Activated CD8-positive, alpha-beta memory T cell treated with anti-CD3 and anti-CD28 coated beads for 1 hour (primary cell): ENCODE measurements around the gene BRSK1.
A peak's percentile ranks its signal among the peaks of the same experiment; 100 is the strongest.

Experiments
- DNase-seq, 2 donors: peaks; one replicate each; pipeline ENCODE4 v3.0.0-alpha.2; 2020; ENCODE audit warnings: low read depth in 1 of 2; ENCODE audit errors: extremely low read depth in 1 of 2

The BRSK1 gene

GRCh38 chr19:55350620-55351315 is 67.0 kb downstream of the BRSK1 start:
- no peak for DNase-seq

- DNase-seq: no peak
Measured at GRCh38 chr19:55352040-55352439, 68.2 kb downstream of the BRSK1 start.

- no peak for DNase-seq
Measured at GRCh38 chr19:55352549-55353145, 68.8 kb downstream of the BRSK1 start.

- DNase-seq: no peak
Measured at GRCh38 chr19:55353356-55353802, 69.6 kb downstream of the BRSK1 start.

- peak in 1 of 2 donors; percentile 49 for DNase-seq
Measured at GRCh38 chr19:55353803-55354697, 70.3 kb downstream of the BRSK1 start.

- DNase-seq: no peak
Measured at GRCh38 chr19:55354698-55355212, 71.0 kb downstream of the BRSK1 start, which contains the start of gene COX6B2. Gene COX6B2, minus strand, starts transcription at chr19:55354719. Its CDS starts 198 bp downstream, at chr19:55354521.

GRCh38 chr19:55355213-55355821 is 71.5 kb downstream of the BRSK1 start:
- no peak for DNase-seq

- no peak for DNase-seq
Measured at GRCh38 chr19:55358493-55358892, 74.7 kb downstream of the BRSK1 start.

GRCh38 chr19:55358943-55359908 is 75.4 kb downstream of the BRSK1 start:
- no peak for DNase-seq

GRCh38 chr19:55360902-55361301 is 77.1 kb downstream of the BRSK1 start:
- DNase-seq: no peak
